ENCODE results near the gene SOCS6.
A peak's percentile ranks its signal among the peaks of the same experiment; 100 is the strongest.

SOCS6 gene

DNA sequence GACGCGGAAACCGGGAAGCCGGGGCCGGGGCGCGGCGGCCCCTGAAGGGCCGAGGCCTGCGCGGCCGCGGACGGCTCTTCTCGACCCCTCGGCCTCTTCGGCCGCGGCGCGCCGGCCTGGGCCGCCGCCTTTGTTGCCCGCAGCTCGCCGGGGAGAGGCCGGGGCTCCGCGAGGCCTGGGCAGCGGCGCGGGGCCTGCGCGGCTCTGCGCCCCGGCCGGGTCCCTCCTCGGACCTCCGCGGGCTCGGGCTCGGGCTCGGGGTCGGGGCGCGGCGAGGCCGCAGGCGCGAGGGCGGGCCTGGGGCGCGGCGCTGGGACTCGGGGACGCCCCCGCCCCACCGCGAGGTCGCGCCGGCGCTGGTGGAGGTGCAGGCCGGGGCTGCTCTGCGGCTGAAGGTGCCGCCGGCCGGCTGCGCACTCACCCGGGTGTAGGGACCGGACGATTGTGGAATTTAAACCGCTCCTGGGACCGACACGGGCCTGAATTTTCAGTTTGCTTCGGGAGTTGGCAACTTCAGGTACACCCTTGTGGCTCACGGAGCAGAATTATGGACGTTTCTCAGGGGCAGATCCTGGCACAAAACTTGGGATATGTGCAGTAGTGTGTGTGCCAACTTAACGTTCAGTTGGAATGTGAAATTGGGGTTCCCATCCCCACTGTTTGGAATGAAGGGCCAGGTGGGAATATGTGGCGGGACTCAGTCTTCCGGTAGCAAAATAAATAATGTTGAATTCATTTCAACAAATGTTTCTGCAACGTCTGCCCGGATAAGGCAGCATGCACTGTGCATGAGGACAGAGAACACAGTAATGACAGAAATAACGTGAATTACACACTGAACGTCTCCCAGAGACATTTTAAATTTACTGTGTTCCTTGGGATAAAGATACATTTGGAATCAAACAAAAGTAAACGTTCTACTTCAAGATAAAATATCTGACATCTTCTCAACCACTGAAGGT lies 787 bp downstream of the SOCS6 start:
- peak; percentile 29 for DNase-seq

DNA sequence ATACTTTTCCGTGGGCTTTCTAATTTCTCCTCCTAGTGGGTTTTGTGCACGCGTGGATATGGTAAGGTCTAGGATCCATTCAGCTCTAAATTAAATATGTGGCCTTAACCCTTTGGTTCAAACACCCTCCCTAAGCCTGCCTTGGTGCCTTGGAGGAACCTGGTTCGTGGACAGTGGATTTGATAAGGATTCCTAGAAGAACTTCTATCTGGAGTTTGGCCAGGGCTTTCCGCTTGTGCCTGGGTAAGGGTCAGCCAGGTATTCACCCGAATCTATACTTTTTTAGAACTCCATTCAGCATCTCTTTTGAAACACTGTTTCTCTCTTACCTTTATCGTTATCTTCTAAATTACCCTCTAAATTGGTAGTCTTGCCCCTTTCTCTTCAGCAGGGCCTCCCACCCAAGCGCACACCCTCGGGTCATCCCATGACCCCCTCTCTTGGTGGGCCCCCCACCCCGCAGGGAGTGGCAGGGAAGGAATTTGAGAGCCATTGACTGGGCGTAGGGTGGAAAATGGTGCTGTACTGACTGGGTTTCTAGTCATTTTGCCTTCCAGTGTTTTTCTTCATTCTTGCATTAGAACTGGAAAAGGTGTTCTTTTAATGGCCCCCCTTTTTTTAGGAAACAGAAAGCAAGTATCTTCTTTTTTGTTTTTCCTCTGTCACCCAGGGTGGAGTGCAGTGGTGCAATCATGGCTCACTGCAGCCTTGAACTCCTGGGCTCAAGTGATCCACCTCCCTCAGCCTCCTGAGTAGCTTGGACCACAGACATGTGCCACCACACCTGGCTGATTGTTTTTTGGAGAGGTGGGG lies 1.8 kb downstream of the SOCS6 start:
- peak; percentile 12 for DNase-seq

DNA sequence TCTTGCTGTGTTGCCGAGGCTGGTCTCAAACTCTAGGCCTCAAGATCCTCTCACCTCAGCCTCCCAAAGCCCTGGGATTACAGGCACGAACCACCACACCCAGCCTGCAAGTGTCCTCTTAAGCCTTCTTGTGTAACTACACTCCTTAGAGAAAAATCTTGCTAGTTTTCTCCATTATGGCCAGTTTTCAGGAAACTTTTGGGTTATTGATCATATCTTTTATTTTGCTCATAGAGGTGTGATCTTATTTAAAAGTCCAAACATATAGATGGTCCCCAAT lies 2.4 kb downstream of the SOCS6 start:
- no peak for DNase-seq

DNA sequence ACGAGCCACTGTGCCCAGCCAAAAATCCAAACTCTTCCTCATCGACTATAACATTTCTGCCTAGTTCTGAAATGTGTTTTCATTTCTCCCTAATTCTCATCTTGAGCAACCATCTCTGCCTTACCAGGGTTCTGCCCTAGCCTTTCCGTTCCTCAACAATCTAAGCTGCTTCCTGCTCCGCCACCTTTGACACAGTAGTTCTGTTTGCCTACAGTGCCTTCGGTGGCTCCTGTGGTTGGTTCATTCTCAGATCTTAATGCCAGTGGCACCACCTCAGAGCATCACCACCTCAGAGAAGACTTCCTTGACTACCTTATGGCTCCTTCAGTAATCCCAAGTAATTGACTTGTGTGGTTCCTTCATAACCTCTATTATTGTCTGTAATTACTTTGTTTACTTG lies 3.8 kb downstream of the SOCS6 start:
- DNase-seq, result no peak

GRCh38 chr18:70293166-70293565 lies 4.3 kb downstream of the SOCS6 start:
- DNase-seq, result no peak

- no peak for DNase-seq
Measured at GRCh38 chr18:70294471-70295191, 5.8 kb downstream of the SOCS6 start.

- no peak for DNase-seq
Measured at GRCh38 chr18:70295192-70296188, 6.6 kb downstream of the SOCS6 start.

DNA sequence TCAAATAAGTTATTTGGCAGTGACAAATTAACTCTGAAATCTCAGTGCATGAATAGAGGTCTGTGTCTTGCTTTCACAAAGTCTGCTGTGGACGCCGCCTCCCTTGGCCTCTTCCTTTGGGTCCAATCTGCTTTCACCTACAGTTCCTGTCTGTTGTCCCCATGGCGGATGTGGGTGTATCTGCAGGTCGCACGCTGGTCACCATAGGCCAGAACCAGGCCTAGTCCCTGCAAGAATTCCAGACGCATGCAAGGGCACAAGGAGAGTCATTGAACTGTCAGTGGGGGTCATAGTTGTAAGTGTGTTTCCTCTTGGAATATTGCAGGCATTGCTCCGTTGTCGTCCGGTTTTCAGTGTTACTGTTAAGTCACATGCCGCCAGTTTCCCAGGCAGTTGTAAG lies 7.4 kb downstream of the SOCS6 start:
- no peak for DNase-seq

GRCh38 chr18:70296781-70297180 lies 7.9 kb downstream of the SOCS6 start:
- DNase-seq, result no peak

DNA sequence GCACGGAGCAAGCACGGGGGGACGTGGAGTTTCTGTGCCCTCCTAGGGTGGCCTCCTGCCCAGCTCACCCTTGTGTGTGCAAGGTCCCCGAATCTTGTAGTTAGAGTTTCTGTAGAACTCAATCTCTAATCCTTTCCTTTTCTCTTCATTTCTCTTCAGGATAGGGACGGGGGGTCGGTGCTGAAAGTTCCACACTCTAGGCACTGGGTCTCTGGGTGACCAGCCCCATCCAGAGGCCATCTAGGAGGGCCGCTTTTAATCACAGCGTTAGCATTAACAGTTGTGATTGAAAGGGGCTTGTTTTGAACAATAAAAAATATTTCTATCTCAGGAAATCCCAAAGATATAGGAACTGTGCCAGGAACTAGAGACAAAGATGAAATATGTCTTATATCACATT lies 10.5 kb downstream of the SOCS6 start:
- no peak for DNase-seq

DNA sequence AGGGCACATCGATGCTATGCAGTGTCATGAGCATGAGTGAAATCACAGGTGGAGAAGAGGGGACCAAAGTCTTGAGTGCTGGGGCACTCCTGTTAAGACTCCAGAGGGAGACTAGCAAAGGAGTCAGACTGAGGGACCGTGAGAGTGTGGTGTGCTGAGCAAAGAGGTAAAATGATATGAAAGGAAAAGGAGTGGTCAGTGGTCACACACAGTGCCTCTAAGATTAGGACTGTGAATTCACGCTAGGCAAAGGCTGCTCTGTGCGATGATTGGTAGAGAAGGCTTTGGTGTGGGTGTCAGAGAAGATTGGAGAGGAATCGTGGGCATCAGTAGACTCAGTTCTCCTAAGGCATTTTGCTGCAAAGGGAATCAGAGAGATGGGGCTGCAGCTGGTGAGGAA lies 12.8 kb downstream of the SOCS6 start:
- no peak for DNase-seq

DNA sequence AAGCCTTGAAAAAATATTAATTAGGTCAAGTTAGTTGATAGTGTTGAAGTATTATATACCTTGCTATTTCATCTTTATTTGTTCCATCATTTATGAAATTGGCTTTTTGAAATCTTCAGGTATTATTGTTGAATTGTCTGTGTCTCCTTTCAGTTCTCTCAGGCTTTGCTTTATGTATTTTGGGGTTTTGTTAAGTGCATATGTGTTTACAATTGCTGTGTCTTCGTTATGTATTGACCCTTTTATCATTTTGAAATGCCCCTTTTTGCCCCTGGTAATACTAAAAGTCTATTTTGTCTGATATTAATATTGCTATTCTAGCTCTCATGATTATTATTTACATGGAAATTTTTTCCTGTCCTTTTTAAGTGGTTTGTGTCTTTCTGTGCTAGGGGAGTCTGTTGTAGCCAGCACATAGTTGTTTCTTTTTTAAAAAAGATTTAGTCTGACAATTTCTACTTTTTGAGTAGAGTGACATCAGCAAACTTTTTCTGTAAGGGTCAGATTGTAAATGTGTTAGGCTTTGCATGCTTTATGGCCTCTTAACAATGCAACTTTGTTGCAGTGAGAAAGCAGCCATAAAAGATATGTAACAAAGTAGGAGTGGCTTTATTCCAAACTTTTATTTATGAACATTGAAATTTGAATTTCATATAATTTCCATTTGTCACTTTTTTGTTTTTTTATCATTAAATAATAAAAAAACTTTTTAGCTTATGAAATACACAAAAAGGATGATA lies 19.9 kb downstream of the SOCS6 start:
- DNase-seq, result no peak

GRCh38 chr18:70310560-70311320 lies 21.9 kb downstream of the SOCS6 start:
- no peak for DNase-seq

GRCh38 chr18:70311726-70312125 lies 22.9 kb downstream of the SOCS6 start:
- no peak for DNase-seq

GRCh38 chr18:70313640-70314039 lies 24.8 kb downstream of the SOCS6 start:
- DNase-seq, result no peak

DNA sequence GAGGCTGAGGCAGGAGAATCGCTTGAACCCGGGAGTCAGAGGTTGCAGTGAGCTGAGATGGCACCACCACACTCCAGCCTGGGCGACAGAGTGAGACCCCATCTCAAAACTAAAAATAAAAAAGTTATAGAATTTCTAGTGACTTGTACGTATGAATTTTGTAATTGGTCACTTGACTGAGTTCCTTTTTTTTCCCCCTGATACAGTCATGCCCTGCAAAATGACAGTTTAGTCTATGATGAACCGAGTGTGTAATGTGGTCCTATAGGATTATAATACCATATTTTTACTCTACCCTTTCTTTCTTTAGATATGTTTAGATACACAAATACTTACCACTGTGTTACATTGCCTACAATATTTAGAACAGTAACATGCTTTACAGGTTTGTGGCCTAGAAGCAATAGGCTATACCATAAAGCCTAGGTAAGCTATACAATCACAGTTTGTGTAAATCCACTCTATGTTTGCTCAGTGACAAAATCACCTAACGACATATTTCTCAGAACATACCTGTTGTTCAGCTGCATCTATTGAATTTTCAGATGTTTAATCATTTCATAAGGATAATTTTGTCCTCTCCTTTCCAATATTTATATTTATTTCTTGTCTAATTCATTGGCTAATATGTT lies 25.4 kb downstream of the SOCS6 start:
- no peak for DNase-seq

DNA sequence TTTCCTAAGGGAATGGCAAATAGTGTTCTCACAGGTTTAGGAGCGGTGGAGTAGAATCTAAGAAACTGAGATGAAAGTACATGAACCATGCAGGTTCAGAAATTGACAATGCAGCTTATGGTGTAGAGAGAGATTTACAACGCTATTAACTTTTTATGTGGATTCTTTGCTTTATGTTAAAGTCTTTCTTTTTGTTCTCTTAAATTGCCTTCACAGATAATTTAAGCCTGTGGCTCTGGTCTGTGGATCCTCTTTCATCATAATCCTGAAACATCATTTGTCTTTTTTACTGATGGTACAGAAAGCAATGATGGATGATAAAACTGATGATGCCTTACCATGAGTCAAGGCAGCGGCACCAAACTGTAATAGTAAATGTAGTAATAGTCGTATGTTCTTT lies 30.3 kb downstream of the SOCS6 start:
- DNase-seq, result no peak

GRCh38 chr18:70321616-70322015 lies 32.8 kb downstream of the SOCS6 start:
- no peak for DNase-seq

GRCh38 chr18:70322385-70322784 lies 33.5 kb downstream of the SOCS6 start:
- no peak for DNase-seq

DNA sequence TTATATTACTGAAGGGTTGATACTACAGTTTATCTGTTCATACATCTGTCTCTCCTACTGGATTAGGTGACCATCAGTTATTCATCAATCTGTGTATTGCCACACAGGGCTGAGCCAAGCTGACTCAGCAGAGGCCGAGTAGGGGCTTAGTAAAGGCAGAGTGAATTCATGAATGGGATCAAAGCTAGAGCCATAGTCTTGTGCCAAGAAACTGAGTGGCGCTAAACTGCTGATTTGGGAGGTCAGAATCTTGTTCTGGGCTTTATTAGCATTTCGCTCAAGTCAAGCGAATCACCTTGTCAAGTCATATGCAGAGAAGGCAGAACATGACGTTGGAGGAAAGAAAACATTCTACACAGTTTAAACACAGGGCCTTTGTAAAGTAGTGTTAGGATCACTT lies 34.1 kb downstream of the SOCS6 start:
- DNase-seq, result no peak
